GM18502 (cell line): ENCODE data around the gene PDSS2.
"Not testable (repeated sequence)": the region's sequence is repeated elsewhere in the genome, so short reads cannot be mapped to it uniquely, and the experiment has no call there.

Experiments used
- ATAC-seq: cut with Tn5 transposase; IDR thresholded peaks from one replicate; pipeline ENCODE4 v1.9.1; 2021; ENCODE audit warnings: mild to moderate bottlenecking; ENCODE audit not compliant: unreplicated experiment, poor library complexity

The PDSS2 gene

GRCh38 chr6:107129370-107129925, 329.9 kb downstream of the PDSS2 start:
- no peak for ATAC-seq

- ATAC-seq: no peak
Measured at GRCh38 chr6:107128577-107128976, 330.8 kb downstream of the PDSS2 start.

GRCh38 chr6:107128175-107128574, 331.2 kb downstream of the PDSS2 start:
- no peak for ATAC-seq

GRCh38 chr6:107125771-107126170, 333.6 kb downstream of the PDSS2 start:
- no peak for ATAC-seq

GRCh38 chr6:107124934-107125348, 334.4 kb downstream of the PDSS2 start:
- ATAC-seq: peak; percentile 76

GRCh38 chr6:107123501-107123900, 335.9 kb downstream of the PDSS2 start:
- ATAC-seq: no peak

- ATAC-seq: no peak
Measured at GRCh38 chr6:107122748-107123147, 336.6 kb downstream of the PDSS2 start.

GRCh38 chr6:107121964-107122495, 337.3 kb downstream of the PDSS2 start:
- no peak for ATAC-seq

- ATAC-seq: no peak
Measured at GRCh38 chr6:107121266-107121665, 338.1 kb downstream of the PDSS2 start.

- ATAC-seq: no peak
Measured at GRCh38 chr6:107120404-107120803, 339.0 kb downstream of the PDSS2 start.

- no peak for ATAC-seq
Measured at GRCh38 chr6:107118976-107119375, 340.4 kb downstream of the PDSS2 start.

- not testable (repeated sequence) for ATAC-seq
Measured at GRCh38 chr6:107118540-107118939, 340.8 kb downstream of the PDSS2 start.

GRCh38 chr6:107116931-107117330, 342.4 kb downstream of the PDSS2 start:
- no peak for ATAC-seq

GRCh38 chr6:107116328-107116892, 343.0 kb downstream of the PDSS2 start:
- no peak for ATAC-seq

GRCh38 chr6:107115695-107116327, 343.6 kb downstream of the PDSS2 start:
- peak; percentile 39 for ATAC-seq

GRCh38 chr6:107114926-107115694, 344.3 kb downstream of the PDSS2 start, which contains the start of gene BEND3:
Gene BEND3 (minus strand): TSS chr6:107115515. CDS start chr6:107099285, 16,230 bp downstream.
- peak; percentile 29 for ATAC-seq

GRCh38 chr6:107114213-107114925, 345.0 kb downstream of the PDSS2 start:
- peak; percentile 69 for ATAC-seq

- no peak for ATAC-seq
Measured at GRCh38 chr6:107110200-107110599, 349.2 kb downstream of the PDSS2 start.

GRCh38 chr6:107108201-107108890, 351.0 kb downstream of the PDSS2 start:
- ATAC-seq: no peak

GRCh38 chr6:107107791-107108190, 351.6 kb downstream of the PDSS2 start:
- no peak for ATAC-seq
